ENCODE results near the gene LDLRAD3. TPM values are rescaled to one million over a fixed set of nuclear protein-coding genes. Genes with fewer than 3 reads are reported as not detected.

Gene LDLRAD3
- polyA plus RNA-seq, 1 of the 3 experiments (the other 2 are of a cell fraction): 10.6 TPM

DNA sequence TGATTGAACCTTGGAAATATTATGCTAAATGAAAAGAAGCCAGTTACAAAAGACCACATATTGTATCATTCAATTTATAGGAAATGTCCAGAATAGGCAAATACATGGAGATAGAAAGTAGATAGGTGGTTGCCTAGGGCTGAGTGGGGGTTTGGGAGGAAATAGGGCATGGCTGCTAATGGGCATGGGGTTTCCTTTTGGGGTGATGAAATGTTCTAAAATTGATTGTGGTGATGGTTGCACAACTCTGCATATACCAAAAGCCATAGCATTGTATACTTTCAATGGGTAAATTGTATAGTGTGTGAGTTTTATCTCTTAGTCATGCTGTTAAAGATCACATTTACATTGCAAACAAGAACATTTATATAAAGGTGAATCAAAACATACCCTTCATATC lies 48.7 kb downstream of the LDLRAD3 start:
- no peaks in the 10 kb centered on the region for H3K4me1 ChIP-seq (ENCODE audit: control insufficient read depth in 1 of 2, insufficient read depth in 2 of 2, low read depth in 1 of 2, low read length in 1 of 2)
- ChIA-PET POLR2A (no interaction called here), CTCF (interaction anchor here (0.8 to 1.5 kb wide), 2 partner anchors 9 to 12 kb away, joined by 3 read pairs; no protein-coding TSS in a partner anchor)
- TF ChIP-seq GATA2 (CRISPR knock-in tag; IDR thresholded peaks at IDR 0.05) (no peak), GABPA (IDR thresholded peaks at IDR 0.05; ENCODE audit: low read depth) (no peak)
- no peak for DNase-seq
- no peaks in the 10 kb centered on the region; the same call in 1 of the 2 replicates for H3K9me3 ChIP-seq
- H3K9ac ChIP-seq: no peak overlapping the region
- H3K36me3 ChIP-seq (replicated peaks in 1 of 2; ENCODE audit: control insufficient read depth in 1 of 2, insufficient read depth in 2 of 2, low read length in 1 of 2): peaks cover 0 to 5% of the 10 kb centered on the region in 2 experiments
- H3F3A ChIP-seq (replicated peaks; ENCODE audit: insufficient read depth): no peaks in the 10 kb centered on the region
- no peaks in the 10 kb centered on the region for H3K9me2 ChIP-seq
- H3K27me3 ChIP-seq (ENCODE audit: insufficient read depth): no peaks in the 10 kb centered on the region
- H3K27ac ChIP-seq (ENCODE audit: low read depth in 2 of 2, low read length in 1 of 2): no peak overlapping the region
- H4K20me1 ChIP-seq (ENCODE audit: insufficient read depth): no peaks in the 10 kb centered on the region
- H3K79me2 ChIP-seq (ENCODE audit: insufficient read depth): peaks cover 22% of the 10 kb centered on the region
- H3K4me3 ChIP-seq (ENCODE audit: low read depth in 2 of 2, low read length in 1 of 2): no peak overlapping the region
- H3K4me2 ChIP-seq: no peak overlapping the region
- H2AFZ ChIP-seq (ENCODE audit: low read depth): no peak overlapping the region

DNA sequence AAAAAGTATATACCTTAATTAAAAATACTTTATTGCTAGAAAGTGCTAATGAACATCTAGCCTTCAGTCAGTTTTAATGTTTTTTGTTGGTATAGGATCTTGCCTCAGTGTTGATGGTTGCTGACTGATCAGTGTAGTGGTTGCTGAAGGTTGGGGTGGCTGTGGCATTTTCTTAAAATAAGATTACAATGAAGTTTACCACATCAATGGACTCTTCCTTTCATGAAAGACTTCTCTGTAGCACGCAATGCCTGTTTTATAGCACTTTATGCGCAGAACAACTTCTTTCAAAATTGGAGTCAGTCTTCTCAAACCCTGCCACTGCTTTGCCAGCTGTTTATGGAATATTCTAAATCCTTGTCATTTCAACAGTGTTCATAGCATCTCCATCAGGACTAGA lies 50.6 kb downstream of the LDLRAD3 start:
- no peaks in the 10 kb centered on the region for H4K20me1 ChIP-seq (ENCODE audit: insufficient read depth)
- POLR2A ChIA-PET: no interaction called here
- H3K9me2 ChIP-seq: no peaks in the 10 kb centered on the region
- 97% methylated on average over 2 of the region's 2 CpGs for WGBS (ENCODE audit: low lambda C conversion rate)
- no peak overlapping the region for H3K4me3 ChIP-seq (ENCODE audit: low read depth in 2 of 2, low read length in 1 of 2)
- peaks cover 0 to 5% of the 10 kb centered on the region in 2 experiments for H3K36me3 ChIP-seq (replicated peaks in 1 of 2; ENCODE audit: control insufficient read depth in 1 of 2, insufficient read depth in 2 of 2, low read length in 1 of 2)
- H2AFZ ChIP-seq (ENCODE audit: low read depth): no peak overlapping the region
- H3K4me2 ChIP-seq: no peak overlapping the region
- no peaks in the 10 kb centered on the region for H3K9me3 ChIP-seq
- no peak overlapping the region for H3K9ac ChIP-seq
- peaks cover 0 to 6% of the 10 kb centered on the region in 2 experiments; a peak in 2 of 4 replicates for H3K4me1 ChIP-seq (ENCODE audit: control insufficient read depth in 1 of 2, insufficient read depth in 2 of 2, low read depth in 1 of 2, low read length in 1 of 2)
- TF ChIP-seq FOSL2 (IDR thresholded peaks at IDR 0.05; ENCODE audit: borderline replicate concordance, low read depth) (no peak), CHD2 (IDR thresholded peaks at IDR 0.05; ENCODE audit: low read length, partially characterized antibody) (no peak), FOXJ3 (CRISPR knock-in tag; IDR thresholded peaks at IDR 0.05) (no peak), TCF12 (IDR thresholded peaks at IDR 0.05) (no peak), TEAD4 (IDR thresholded peaks at IDR 0.05; ENCODE audit: borderline replicate concordance, insufficient read depth) (no peak), MXI1 (IDR thresholded peaks at IDR 0.05; ENCODE audit: low read depth, low read length) (no peak), RAD21 (IDR thresholded peaks at IDR 0.05; ENCODE audit: low read length) (no peak), RFX5 (IDR thresholded peaks at IDR 0.05; ENCODE audit: low read length) (no peak), RCOR1 (IDR thresholded peaks at IDR 0.05; ENCODE audit: low read length) (no peak), NFIC (IDR thresholded peaks at IDR 0.05; ENCODE audit: borderline replicate concordance) (no peak), EZH2phosphoT487 (IDR thresholded peaks at IDR 0.05; ENCODE audit: borderline replicate concordance, low read depth) (no peak)
- TF ChIP-seq, protein P1, sequence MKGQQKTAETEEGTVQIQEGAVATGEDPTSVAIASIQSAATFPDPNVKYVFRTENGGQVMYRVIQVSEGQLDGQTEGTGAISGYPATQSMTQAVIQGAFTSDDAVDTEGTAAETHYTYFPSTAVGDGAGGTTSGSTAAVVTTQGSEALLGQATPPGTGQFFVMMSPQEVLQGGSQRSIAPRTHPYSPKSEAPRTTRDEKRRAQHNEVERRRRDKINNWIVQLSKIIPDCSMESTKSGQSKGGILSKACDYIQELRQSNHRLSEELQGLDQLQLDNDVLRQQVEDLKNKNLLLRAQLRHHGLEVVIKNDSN (IDR thresholded peaks at IDR 0.05; ENCODE audit: borderline replicate concordance, low read depth): no peak
- TF ChIP-seq, protein P2, sequence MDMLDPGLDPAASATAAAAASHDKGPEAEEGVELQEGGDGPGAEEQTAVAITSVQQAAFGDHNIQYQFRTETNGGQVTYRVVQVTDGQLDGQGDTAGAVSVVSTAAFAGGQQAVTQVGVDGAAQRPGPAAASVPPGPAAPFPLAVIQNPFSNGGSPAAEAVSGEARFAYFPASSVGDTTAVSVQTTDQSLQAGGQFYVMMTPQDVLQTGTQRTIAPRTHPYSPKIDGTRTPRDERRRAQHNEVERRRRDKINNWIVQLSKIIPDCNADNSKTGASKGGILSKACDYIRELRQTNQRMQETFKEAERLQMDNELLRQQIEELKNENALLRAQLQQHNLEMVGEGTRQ (IDR thresholded peaks at IDR 0.05; ENCODE audit: borderline replicate concordance, low read depth, low read length): no peak
- TF ChIP-seq, protein P3, sequence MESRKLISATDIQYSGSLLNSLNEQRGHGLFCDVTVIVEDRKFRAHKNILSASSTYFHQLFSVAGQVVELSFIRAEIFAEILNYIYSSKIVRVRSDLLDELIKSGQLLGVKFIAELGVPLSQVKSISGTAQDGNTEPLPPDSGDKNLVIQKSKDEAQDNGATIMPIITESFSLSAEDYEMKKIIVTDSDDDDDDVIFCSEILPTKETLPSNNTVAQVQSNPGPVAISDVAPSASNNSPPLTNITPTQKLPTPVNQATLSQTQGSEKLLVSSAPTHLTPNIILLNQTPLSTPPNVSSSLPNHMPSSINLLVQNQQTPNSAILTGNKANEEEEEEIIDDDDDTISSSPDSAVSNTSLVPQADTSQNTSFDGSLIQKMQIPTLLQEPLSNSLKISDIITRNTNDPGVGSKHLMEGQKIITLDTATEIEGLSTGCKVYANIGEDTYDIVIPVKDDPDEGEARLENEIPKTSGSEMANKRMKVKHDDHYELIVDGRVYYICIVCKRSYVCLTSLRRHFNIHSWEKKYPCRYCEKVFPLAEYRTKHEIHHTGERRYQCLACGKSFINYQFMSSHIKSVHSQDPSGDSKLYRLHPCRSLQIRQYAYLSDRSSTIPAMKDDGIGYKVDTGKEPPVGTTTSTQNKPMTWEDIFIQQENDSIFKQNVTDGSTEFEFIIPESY (IDR thresholded peaks at IDR 0.05; ENCODE audit: borderline replicate concordance, low read depth): no peak
- CTCF ChIA-PET: no interaction called here
- no peak overlapping the region for H3K27ac ChIP-seq (ENCODE audit: low read depth in 2 of 2, low read length in 1 of 2)
- DNase-seq: no peak
- no peaks in the 10 kb centered on the region for H3K27me3 ChIP-seq (ENCODE audit: insufficient read depth)
- no peaks in the 10 kb centered on the region for H3F3A ChIP-seq (replicated peaks; ENCODE audit: insufficient read depth)
- H3K79me2 ChIP-seq (ENCODE audit: insufficient read depth): peaks cover 8% of the 10 kb centered on the region; the same call in 1 of the 2 replicates

Measured in SK-N-SH (cell line).